OCI-LY1 (cell line): Measurements from ENCODE around the gene PRMT3.
"Not testable (repeated sequence)": the region's sequence is repeated elsewhere in the genome, so short reads cannot be mapped to it uniquely, and the experiment has no call there.

ENCODE experiments used
- H2AFZ ChIP-seq: fragments of 200-600 bp; sonication (generic), shearing (Covaris generic); 2 replicates; pipeline ENCODE4 v1.6.0; 2014; ENCODE audit warnings: antibody characterized with exemption, mild to moderate bottlenecking, low read length
- H3F3A ChIP-seq: fragments of 200-600 bp; sonication (generic), shearing (Covaris generic); 2 replicates; pipeline ENCODE4 v1.6.0; 2014; ENCODE audit warnings: mild to moderate bottlenecking, antibody characterized with exemption, low read length, moderate library complexity; ENCODE audit not compliant: insufficient read depth
- H3K27ac ChIP-seq: fragments of 200-600 bp; sonication (generic); 2 replicates; pipeline ENCODE4 v1.5.1; 2014; ENCODE audit warnings: low read length, mixed run types, mild to moderate bottlenecking, low read depth; ENCODE audit not compliant: poor library complexity, severe bottlenecking
- H3K27me3 ChIP-seq: fragments of 200-600 bp; sonication (generic); 2 replicates; pipeline ENCODE4 v1.6.0; 2014; ENCODE audit warnings: antibody characterized with exemption, mild to moderate bottlenecking, low read length, moderate library complexity; ENCODE audit not compliant: insufficient read depth
- H3K36me3 ChIP-seq: fragments of 200-600 bp; sonication (generic); 2 replicates; pipeline ENCODE4 v1.6.1; 2014; ENCODE audit warnings: mild to moderate bottlenecking, antibody characterized with exemption, low read length, moderate library complexity, mixed read lengths; ENCODE audit not compliant: insufficient read depth
- H3K4me1 ChIP-seq: fragments of 200-600 bp; sonication (generic); 2 replicates; pipeline ENCODE4 v1.5.1; 2014; ENCODE audit warnings: mild to moderate bottlenecking, low read length, moderate library complexity; ENCODE audit not compliant: insufficient read depth, severe bottlenecking
- H3K4me2 ChIP-seq: fragments of 200-600 bp; sonication (generic), shearing (Covaris generic); 2 replicates; pipeline ENCODE4 v1.6.1; 2014; ENCODE audit warnings: low read length
- H3K4me3 ChIP-seq: fragments of 200-600 bp; sonication (generic); 2 replicates; pipeline ENCODE4 v1.5.1; 2014; ENCODE audit warnings: low read length, low read depth, mild to moderate bottlenecking, mixed read lengths; ENCODE audit not compliant: poor library complexity, severe bottlenecking
- H3K79me2 ChIP-seq: fragments of 200-600 bp; shearing (Covaris generic); 2 replicates; pipeline ENCODE4 v1.6.1; 2016; ENCODE audit warnings: mixed run types, low read length, mixed read lengths; ENCODE audit not compliant: insufficient read depth
- H3K9ac ChIP-seq: fragments of 200-600 bp; sonication (generic), shearing (Covaris generic); 2 replicates; pipeline ENCODE4 v1.6.1; 2014; ENCODE audit warnings: mild to moderate bottlenecking, low read length, mixed read lengths
- H3K9me2 ChIP-seq: fragments of 200-600 bp; sonication (generic), shearing (Covaris generic); 2 replicates; pipeline ENCODE4 v1.6.1; 2014; ENCODE audit warnings: low read depth, mild to moderate bottlenecking, low read length, mixed read lengths
- H3K9me3 ChIP-seq: fragments of 200-600 bp; shearing (Covaris generic); 2 replicates; pipeline ENCODE4 v1.6.1; 2014; ENCODE audit warnings: low read length, mixed read lengths
- H4K20me1 ChIP-seq: fragments of 200-600 bp; sonication (generic), shearing (Covaris generic); 2 replicates; pipeline ENCODE4 v1.6.0; 2016; ENCODE audit warnings: mild to moderate bottlenecking, low read length; ENCODE audit not compliant: insufficient read depth
- CTCF ChIP-seq: fragments of 200-600 bp; sonication (generic), shearing (Covaris generic); IDR thresholded peaks from 2 replicates; pipeline ENCODE4 v1.5.1; 2017; ENCODE audit warnings: mild to moderate bottlenecking, antibody characterized with exemption, low read length, moderate library complexity, mixed read lengths
- EZH2 ChIP-seq: fragments of 200-600 bp; sonication (generic), shearing (Covaris generic); IDR thresholded peaks from 2 replicates; pipeline ENCODE4 v1.8.0; 2017; ENCODE audit warnings: borderline replicate concordance, mixed run types, mild to moderate bottlenecking, antibody characterized with exemption, low read length, moderate library complexity, mixed read lengths

PRMT3 gene

GRCh38 chr11:20483931-20484330, 96.4 kb downstream of the PRMT3 start:
- H3K4me1 ChIP-seq: no peaks in the 10 kb centered on the region
- no peak overlapping the region for H3K4me3 ChIP-seq
- H3K27me3 ChIP-seq: no peaks in the 10 kb centered on the region
- no peak overlapping the region for H2AFZ ChIP-seq
- no peaks in the 10 kb centered on the region for H3K9me2 ChIP-seq
- H3K27ac ChIP-seq: no peak overlapping the region
- no peaks in the 10 kb centered on the region for H3F3A ChIP-seq
- peaks cover 64% of the 10 kb centered on the region for H3K36me3 ChIP-seq
- H3K4me2 ChIP-seq: no peak overlapping the region
- H3K79me2 ChIP-seq: no peaks in the 10 kb centered on the region
- TF ChIP-seq CTCF: no peak
- no peak for TF ChIP-seq EZH2
- 0 out of 2 replicates have a peak, but pooled peaks cover 4% of the 10 kb centered on the region for H3K9me3 ChIP-seq
- no peak overlapping the region for H3K9ac ChIP-seq
- H4K20me1 ChIP-seq: no peaks in the 10 kb centered on the region

GRCh38 chr11:20484416-20484815, 96.9 kb downstream of the PRMT3 start:
- not testable (repeated sequence) for H3K27ac ChIP-seq, H2AFZ ChIP-seq, H3K4me3 ChIP-seq, H3K4me2 ChIP-seq, H3K9me2 ChIP-seq, H3F3A ChIP-seq, H3K79me2 ChIP-seq, H3K9ac ChIP-seq, H4K20me1 ChIP-seq, H3K9me3 ChIP-seq, H3K27me3 ChIP-seq, H3K4me1 ChIP-seq
- H3K36me3 ChIP-seq: peaks cover 61% of the 10 kb centered on the region

GRCh38 chr11:20488352-20488751, 100.8 kb downstream of the PRMT3 start:
- H3K36me3 ChIP-seq: peaks cover 50% of the 10 kb centered on the region
- no peak overlapping the region for H3K9ac ChIP-seq
- H3F3A ChIP-seq: no peaks in the 10 kb centered on the region
- H3K27ac ChIP-seq: no peak overlapping the region
- 0 out of 2 replicates have a peak, but pooled peaks cover 4% of the 10 kb centered on the region for H3K9me3 ChIP-seq
- no peaks in the 10 kb centered on the region for H3K27me3 ChIP-seq
- no peak overlapping the region for H3K4me2 ChIP-seq
- no peak overlapping the region for H3K4me3 ChIP-seq
- H3K4me1 ChIP-seq: no peaks in the 10 kb centered on the region
- no peak overlapping the region for H2AFZ ChIP-seq
- H3K9me2 ChIP-seq: no peaks in the 10 kb centered on the region
- no peaks in the 10 kb centered on the region for H3K79me2 ChIP-seq
- no peaks in the 10 kb centered on the region for H4K20me1 ChIP-seq
- TF ChIP-seq CTCF (no peak), EZH2 (no peak)

- Histone ChIP-seq H4K20me1 (no peaks in the 10 kb centered on the region), H3K9me3 (no peaks in the 10 kb centered on the region), H3K4me2 (no peak overlapping the region), H3K36me3 (peaks cover 43% of the 10 kb centered on the region), H3K4me1 (no peaks in the 10 kb centered on the region), H2AFZ (no peak overlapping the region), H3K27me3 (no peaks in the 10 kb centered on the region), H3K9me2 (no peaks in the 10 kb centered on the region), H3F3A (no peaks in the 10 kb centered on the region), H3K9ac (no peak overlapping the region), H3K4me3 (no peak overlapping the region), H3K27ac (no peak overlapping the region), H3K79me2 (no peaks in the 10 kb centered on the region)
- no peak for TF ChIP-seq EZH2
- no peak for TF ChIP-seq CTCF
Observed at GRCh38 chr11:20489948-20490347, 102.4 kb downstream of the PRMT3 start.
